Measurements from ENCODE around the gene PDE2A. TPM values are rescaled to one million over a fixed set of nuclear protein-coding genes. Genes with fewer than 3 reads are reported as not detected.

Gene PDE2A
- total RNA-seq, 1 donor from 2014 or later = 0.11 TPM

DNA sequence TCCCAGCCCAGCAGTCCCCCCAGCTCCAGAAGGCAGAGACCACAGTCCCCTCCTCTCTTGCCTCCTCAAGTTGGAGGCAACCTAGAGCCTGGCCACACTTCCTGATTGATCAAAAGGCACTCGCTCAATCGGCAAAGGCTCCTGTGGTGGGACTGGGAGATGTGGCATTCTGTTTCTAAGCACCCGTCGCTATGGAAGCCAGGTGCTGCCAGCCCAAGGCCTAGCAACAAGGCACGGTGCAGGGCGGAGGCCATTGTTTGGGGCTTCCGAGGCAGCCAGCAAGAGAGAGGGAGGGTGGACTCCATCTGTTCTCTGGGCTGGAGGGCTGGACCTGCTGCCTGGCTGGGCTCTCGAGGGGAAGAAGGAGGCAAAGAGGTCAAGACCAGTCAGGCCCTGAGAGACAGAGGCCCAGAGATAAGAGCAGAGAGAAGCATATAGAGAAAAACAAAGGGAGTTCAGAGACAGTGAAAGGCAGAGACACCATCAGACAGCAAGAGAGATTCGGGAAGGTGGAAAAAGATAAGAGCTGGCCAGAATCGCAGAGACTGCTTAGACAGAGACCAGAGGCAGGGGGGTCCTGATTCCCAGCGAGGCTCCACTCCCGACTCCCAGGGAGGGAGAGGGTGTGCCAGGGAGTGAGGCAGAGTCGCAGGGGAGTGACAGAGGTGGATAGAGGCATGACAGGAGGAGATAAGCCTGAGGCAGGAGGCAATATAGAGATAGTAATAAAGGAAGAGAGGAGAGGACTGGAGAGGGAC, 21.2 kb downstream of the PDE2A start:
- Histone ChIP-seq H3K27ac (no peak overlapping the region), H3K4me2 (peak overlapping the region; percentile 57), H3K4me3 (no peak overlapping the region), H3K9ac (no peak overlapping the region), H3K27me3 (no peaks in the 10 kb centered on the region), H3K9me3 (ENCODE audit: low read depth) (no peaks in the 10 kb centered on the region), H3K4me1 (peaks cover 24% of the 10 kb centered on the region), H2AFZ (replicated peaks) (no peak overlapping the region), H3K79me2 (ENCODE audit: low read depth) (no peaks in the 10 kb centered on the region), H4K20me1 (ENCODE audit: low read depth) (no peaks in the 10 kb centered on the region), H3F3A (ENCODE audit: low read depth) (peaks cover 16% of the 10 kb centered on the region), H3K36me3 (no peaks in the 10 kb centered on the region)
- peaks cover 7% of the 10 kb centered on the region for H3K27me3 Mint-ChIP-seq (ENCODE audit: insufficient read depth, low read depth)
- H3K4me1 Mint-ChIP-seq = peaks cover 62% of the 10 kb centered on the region
- TF ChIP-seq EZH2phosphoT487 (IDR thresholded peaks at IDR 0.05) = no peak
- TF ChIP-seq, protein P1, sequence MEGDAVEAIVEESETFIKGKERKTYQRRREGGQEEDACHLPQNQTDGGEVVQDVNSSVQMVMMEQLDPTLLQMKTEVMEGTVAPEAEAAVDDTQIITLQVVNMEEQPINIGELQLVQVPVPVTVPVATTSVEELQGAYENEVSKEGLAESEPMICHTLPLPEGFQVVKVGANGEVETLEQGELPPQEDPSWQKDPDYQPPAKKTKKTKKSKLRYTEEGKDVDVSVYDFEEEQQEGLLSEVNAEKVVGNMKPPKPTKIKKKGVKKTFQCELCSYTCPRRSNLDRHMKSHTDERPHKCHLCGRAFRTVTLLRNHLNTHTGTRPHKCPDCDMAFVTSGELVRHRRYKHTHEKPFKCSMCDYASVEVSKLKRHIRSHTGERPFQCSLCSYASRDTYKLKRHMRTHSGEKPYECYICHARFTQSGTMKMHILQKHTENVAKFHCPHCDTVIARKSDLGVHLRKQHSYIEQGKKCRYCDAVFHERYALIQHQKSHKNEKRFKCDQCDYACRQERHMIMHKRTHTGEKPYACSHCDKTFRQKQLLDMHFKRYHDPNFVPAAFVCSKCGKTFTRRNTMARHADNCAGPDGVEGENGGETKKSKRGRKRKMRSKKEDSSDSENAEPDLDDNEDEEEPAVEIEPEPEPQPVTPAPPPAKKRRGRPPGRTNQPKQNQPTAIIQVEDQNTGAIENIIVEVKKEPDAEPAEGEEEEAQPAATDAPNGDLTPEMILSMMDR (IDR thresholded peaks at IDR 0.05) = no peak
- no peak for TF ChIP-seq EZH2 (IDR thresholded peaks at IDR 0.05)
- no peaks in the 10 kb centered on the region for H3K36me3 Mint-ChIP-seq
- DNase-seq (ENCODE audit: low spot score) = peak; percentile 94
- H3K4me3 Mint-ChIP-seq = peak overlapping the region; percentile 24
- no peaks in the 10 kb centered on the region for H3K9me3 Mint-ChIP-seq
- H3K27ac Mint-ChIP-seq = peak overlapping the region; percentile 76

DNA sequence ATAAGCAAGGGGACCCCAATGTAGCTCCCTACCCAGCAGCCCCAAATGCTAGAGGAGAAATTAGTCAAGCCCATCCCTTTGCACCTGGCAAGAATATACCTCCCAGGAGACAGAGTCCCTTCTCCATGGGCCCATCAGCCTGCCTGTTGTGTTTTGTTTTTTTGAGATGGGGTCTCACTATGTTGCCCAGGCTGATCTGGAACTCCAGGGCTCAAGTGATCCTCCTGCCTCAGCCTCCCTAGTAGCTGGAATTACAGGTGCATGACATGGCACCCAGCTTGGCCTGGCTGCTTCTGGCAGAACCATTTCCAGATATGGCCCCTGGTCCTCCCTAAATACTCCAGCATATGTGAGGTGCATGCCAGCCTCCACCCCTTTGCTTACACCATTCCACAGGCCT, 22.1 kb downstream of the PDE2A start:
- peaks cover 16% of the 10 kb centered on the region for H3K4me1 ChIP-seq
- no peak overlapping the region for H3K4me3 Mint-ChIP-seq
- H3F3A ChIP-seq (ENCODE audit: low read depth) = peaks cover 15% of the 10 kb centered on the region
- peak overlapping the region; percentile 24 for H3K27ac Mint-ChIP-seq
- H4K20me1 ChIP-seq (ENCODE audit: low read depth) = no peaks in the 10 kb centered on the region
- H3K79me2 ChIP-seq (ENCODE audit: low read depth) = no peaks in the 10 kb centered on the region
- H3K4me2 ChIP-seq = no peak overlapping the region
- H3K9me3 ChIP-seq (ENCODE audit: low read depth) = no peaks in the 10 kb centered on the region
- H3K27ac ChIP-seq = no peak overlapping the region
- H3K27me3 ChIP-seq = no peaks in the 10 kb centered on the region
- no peaks in the 10 kb centered on the region for H3K36me3 Mint-ChIP-seq
- no peak overlapping the region for H3K4me3 ChIP-seq
- no peak for TF ChIP-seq EZH2phosphoT487 (IDR thresholded peaks at IDR 0.05)
- no peak for TF ChIP-seq EZH2 (IDR thresholded peaks at IDR 0.05)
- TF ChIP-seq, protein P1 (IDR thresholded peaks at IDR 0.05) = no peak
- H3K9me3 Mint-ChIP-seq = no peaks in the 10 kb centered on the region
- H3K4me1 Mint-ChIP-seq = peaks cover 54% of the 10 kb centered on the region
- H3K27me3 Mint-ChIP-seq (ENCODE audit: insufficient read depth, low read depth) = peaks cover 5% of the 10 kb centered on the region
- no peak for DNase-seq (ENCODE audit: low spot score)
- no peak overlapping the region for H3K9ac ChIP-seq
- no peaks in the 10 kb centered on the region for H3K36me3 ChIP-seq
- H2AFZ ChIP-seq (replicated peaks) = no peak overlapping the region

DNA sequence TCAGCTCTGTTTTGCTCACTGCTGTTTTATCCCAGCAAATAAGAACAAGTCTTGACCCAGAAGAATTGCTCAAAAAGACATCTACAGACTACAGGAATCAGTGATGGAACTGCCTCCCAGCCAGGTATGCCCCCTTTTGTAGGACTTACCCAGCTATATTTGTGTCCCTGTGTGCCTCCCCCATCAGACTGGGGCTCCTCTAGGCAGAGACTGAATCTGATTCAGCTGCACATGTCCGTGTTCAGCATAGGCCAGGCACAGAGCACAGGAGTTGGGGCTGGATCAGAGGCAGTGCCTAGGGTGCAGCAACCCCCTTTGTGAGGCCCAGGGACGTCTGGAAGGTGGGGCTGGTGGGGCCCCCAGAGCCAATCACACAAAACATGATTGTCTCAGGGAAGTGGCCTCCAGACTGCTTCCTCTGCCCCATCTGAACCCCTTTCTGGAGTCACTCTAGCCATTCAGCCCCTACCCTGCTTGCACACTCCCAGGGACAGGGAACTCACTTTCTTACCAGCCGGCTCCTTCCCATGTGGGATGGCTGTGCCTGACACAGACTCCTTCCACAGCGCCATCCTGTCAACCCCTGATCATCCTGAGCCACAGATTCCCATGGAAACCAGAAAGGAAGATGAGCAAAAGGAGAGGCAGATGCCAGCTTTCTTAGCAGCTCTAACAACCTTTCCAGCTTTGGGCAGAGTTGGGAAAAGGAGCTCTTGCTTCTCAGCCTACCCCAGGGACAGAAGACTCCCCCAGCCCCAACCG, 24.8 kb downstream of the PDE2A start:
- peak overlapping the region; percentile 84 for H3K27ac Mint-ChIP-seq
- H3K4me1 ChIP-seq = peaks cover 12% of the 10 kb centered on the region
- H3K4me3 ChIP-seq = no peak overlapping the region
- peaks cover 3% of the 10 kb centered on the region for H3K27me3 Mint-ChIP-seq (ENCODE audit: insufficient read depth, low read depth)
- H3K36me3 Mint-ChIP-seq = no peaks in the 10 kb centered on the region
- H3K27ac ChIP-seq = no peak overlapping the region
- TF ChIP-seq EZH2 (IDR thresholded peaks at IDR 0.05) = no peak
- no peak for TF ChIP-seq EZH2phosphoT487 (IDR thresholded peaks at IDR 0.05)
- TF ChIP-seq, protein P1 (IDR thresholded peaks at IDR 0.05) = no peak
- H3K9me3 Mint-ChIP-seq = no peaks in the 10 kb centered on the region
- no peak for DNase-seq (ENCODE audit: low spot score)
- H3K4me2 ChIP-seq = no peak overlapping the region
- no peak overlapping the region for H3K9ac ChIP-seq
- peaks cover 35% of the 10 kb centered on the region for H3K4me1 Mint-ChIP-seq
- H3K9me3 ChIP-seq (ENCODE audit: low read depth) = no peaks in the 10 kb centered on the region
- no peaks in the 10 kb centered on the region for H3K27me3 ChIP-seq
- H4K20me1 ChIP-seq (ENCODE audit: low read depth) = no peaks in the 10 kb centered on the region
- peaks cover 9% of the 10 kb centered on the region for H3F3A ChIP-seq (ENCODE audit: low read depth)
- H3K36me3 ChIP-seq = no peaks in the 10 kb centered on the region
- no peak overlapping the region for H2AFZ ChIP-seq (replicated peaks)
- no peak overlapping the region for H3K4me3 Mint-ChIP-seq
- H3K79me2 ChIP-seq (ENCODE audit: low read depth) = no peaks in the 10 kb centered on the region

All from neural progenitor cell (in vitro differentiated cells).